A549 (cell line): ENCODE data around the gene PRTN3. TPM values are rescaled to one million over a fixed set of nuclear protein-coding genes. Genes with fewer than 3 reads are reported as not detected.

Source experiments
- ATAC-seq, 2 experiments: fragments of 200-7000 bp in 1 of 2; fragments of >200 bp in 1 of 2; cut with Nextera tagmentation in 1 of 2; cut with Tn5 transposase in 1 of 2; 3 replicates each; pipeline versions ENCODE4 v1.8.0 to v1.9.1; 2018 to 2020; ENCODE audit warnings: mild to moderate bottlenecking in 1 of 2, moderate library complexity in 1 of 2
- CTCF ChIA-PET: fragments of 300-600 bp; sonication (Branson Sonifier 250); formaldehyde crosslinking; extraction: SDS; loops from one replicate; lab custom pipeline; 2021; ENCODE audit warnings: antibody characterized with exemption, inconsistent platforms; lab: Yijun Ruan, JAX
- POLR2A ChIA-PET: fragments of 350-600 bp; formaldehyde crosslinking; extraction: SDS; loops from one replicate; lab custom pipeline; 2021; ENCODE audit warnings: antibody characterized with exemption, inconsistent platforms; lab: Yijun Ruan, JAX
- DNase-seq, 2 experiments: peaks; one replicate each; pipeline versions ENCODE4 v3.0.0 to v3.0.0-alpha.2; 2011 to 2016; ENCODE audit warnings: low read depth in 1 of 2, low spot score in 1 of 2
- FAIRE-seq: peaks from 2 replicates; lab custom pipeline; 2011; peaks lifted over from hg19 to GRCh38; lab: Jason Lieb, UNC
- H3K27ac ChIP-seq, 2 experiments: fragments of >200 bp; sonication (Bioruptor Twin); formaldehyde crosslinking; 3 replicates each; pipeline ENCODE4 v1.5.1; 2016 to 2017
- H3K4me1 ChIP-seq: fragments of >200 bp; sonication (Bioruptor Twin); formaldehyde crosslinking; 3 replicates; pipeline ENCODE4 v1.6.1; 2016
- H3K4me2 ChIP-seq: fragments of >200 bp; sonication (Bioruptor Twin); formaldehyde crosslinking; 3 replicates; pipeline ENCODE4 v1.6.1; 2016
- H3K4me3 ChIP-seq: fragments of >200 bp; sonication (Bioruptor Twin); formaldehyde crosslinking; 3 replicates; pipeline ENCODE4 v1.5.1; 2016
- H3K9me3 ChIP-seq: fragments of >200 bp; sonication (Bioruptor Twin); formaldehyde crosslinking; 3 replicates; pipeline ENCODE4 v1.6.1; 2016
- ATOH8 ChIP-seq: fragments of 250-450 bp; sonication (Bioruptor Pico); IDR thresholded peaks from 2 replicates; pipeline ENCODE4 v1.5.0; 2020; ENCODE audit warnings: low read depth, mild to moderate bottlenecking, moderate library complexity
- BHLHE40 ChIP-seq: IDR thresholded peaks from 2 replicates; pipeline ENCODE4 v1.6.1; 2012; ENCODE audit warnings: low read depth, low read length, inconsistent platforms
- CBX8 ChIP-seq: fragments of 200-600 bp; sonication (generic); IDR thresholded peaks from 2 replicates; pipeline ENCODE4 v1.6.1; 2016
- CHD2 ChIP-seq: fragments of 150-350 bp; IDR thresholded peaks from 2 replicates; pipeline ENCODE4 v1.6.1; 2014; ENCODE audit warnings: low read length; ENCODE audit not compliant: partially characterized antibody
- CHD4 ChIP-seq: fragments of 200-600 bp; sonication (generic); IDR thresholded peaks from 2 replicates; pipeline ENCODE4 v1.6.1; 2016; ENCODE audit warnings: antibody characterized with exemption, mild to moderate bottlenecking, borderline replicate concordance
- EHF ChIP-seq: fragments of 250-450 bp; sonication (Bioruptor Pico); IDR thresholded peaks from 2 replicates; pipeline ENCODE4 v1.5.0; 2020; ENCODE audit warnings: mild to moderate bottlenecking
- EHMT2 ChIP-seq: fragments of 200-600 bp; sonication (generic); IDR thresholded peaks from 2 replicates; pipeline ENCODE4 v1.6.1; 2016; ENCODE audit warnings: antibody characterized with exemption, low read depth, mild to moderate bottlenecking, moderate library complexity
- EP300 ChIP-seq, 2 experiments: fragments of >200 bp; sonication (Bioruptor Twin); formaldehyde crosslinking; IDR thresholded peaks; 2 replicates in 1 of 2; 3 replicates in 1 of 2; pipeline ENCODE4 v1.6.1; 2016 to 2017
- FOXS1 ChIP-seq: fragments of 250-450 bp; sonication (Bioruptor Pico); IDR thresholded peaks from 2 replicates; pipeline ENCODE4 v1.5.0; 2020; ENCODE audit warnings: mild to moderate bottlenecking, moderate library complexity
- HDAC2 ChIP-seq: fragments of 200-600 bp; sonication (generic); IDR thresholded peaks from 2 replicates; pipeline ENCODE4 v1.6.1; 2016
- HES2 ChIP-seq: fragments of >200 bp; sonication (Bioruptor Twin); formaldehyde crosslinking; IDR thresholded peaks from 2 replicates; pipeline ENCODE4 v1.6.1; 2016
- HMGXB4 ChIP-seq: fragments of 250-450 bp; sonication (Bioruptor Pico); IDR thresholded peaks from 2 replicates; pipeline ENCODE4 v1.5.0; 2021; ENCODE audit warnings: mild to moderate bottlenecking, moderate library complexity, borderline replicate concordance
- JUN ChIP-seq, 2 experiments: fragments of >200 bp; sonication (Bioruptor Twin); formaldehyde crosslinking; IDR thresholded peaks; 2 replicates in 1 of 2; 3 replicates in 1 of 2; pipeline ENCODE4 v1.6.1; 2016 to 2017
- MAX ChIP-seq: IDR thresholded peaks from 2 replicates; pipeline ENCODE4 v1.6.1; 2012
- PBX3 ChIP-seq: IDR thresholded peaks from 2 replicates; pipeline ENCODE4 v1.6.1; 2012
- RFX5 ChIP-seq: fragments of 450-650 bp; IDR thresholded peaks from 2 replicates; pipeline ENCODE4 v1.7.1; 2014; ENCODE audit warnings: antibody characterized with exemption, mild to moderate bottlenecking, moderate library complexity
- SREBF2 ChIP-seq: fragments of 450-650 bp; IDR thresholded peaks from 2 replicates; pipeline ENCODE4 v1.6.1; 2014; ENCODE audit warnings: mild to moderate bottlenecking, moderate library complexity
- TP53 ChIP-seq: fragments of 250-450 bp; sonication (Bioruptor Pico); IDR thresholded peaks from 2 replicates; pipeline ENCODE4 v1.5.0; 2021; ENCODE audit warnings: mild to moderate bottlenecking, moderate library complexity
- WGBS: methylation state at CpG from one replicate; pipeline ENCODE4 v1.1.6; 2017; ENCODE audit errors: missing lambda C conversion rate; 5-methylcytosine and 5-hydroxymethylcytosine counted together
- polyA plus RNA-seq, 4 experiments: library from polyadenylated mRNA; depleted of rRNA in 3 of 4; stranded (reverse); fragments of >200 nt; fragmentation: RNase III in 1 of 4; extraction: RNeasy Plus Mini Kit Qiagen cat#74134 plus additional on column Dnase treatment in 1 of 4; gene quantifications; 2 replicates in 3 of 4; 3 replicates in 1 of 4; pipeline ENCODE4 v1.2.3, GENCODE V29; 2011 to 2017

Gene PRTN3
- polyA plus RNA-seq, 2 of the 4 experiments (the other 2 are of a cell fraction): 0.21 to 0.39 TPM

GRCh38 chr19:869245-870177, 28.7 kb downstream of the PRTN3 start (continued):
- TF ChIP-seq ATOH8 (no peak), RFX5 (no peak), EP300 (IDR thresholded peaks at IDR 0.05) (no peak), EHMT2 (no peak), HMGXB4 (CRISPR knock-in tag) (no peak), CHD4 (no peak)

GRCh38 chr19:870314-870713, 29.5 kb downstream of the PRTN3 start:
- H3K4me3 ChIP-seq: no peak overlapping the region
- peak overlapping the region; percentile 81 to 95 for H3K27ac ChIP-seq
- ATAC-seq: no peak
- POLR2A ChIA-PET: no interaction called here
- 92% methylated on average over 8 of the region's 8 CpGs for WGBS
- H3K9me3 ChIP-seq: no peaks in the 10 kb centered on the region
- FAIRE-seq: no peak
- no peak for DNase-seq
- TF ChIP-seq CHD2: no peak
- TF ChIP-seq SREBF2: no peak
- TF ChIP-seq EHF (CRISPR knock-in tag): no peak
- no peak for TF ChIP-seq BHLHE40
- TF ChIP-seq HES2: no peak
- TF ChIP-seq HDAC2: no peak
- TF ChIP-seq TP53 (CRISPR knock-in tag): no peak
- H3K4me1 ChIP-seq: peaks cover 48% of the 10 kb centered on the region
- CTCF ChIA-PET: interaction anchor here (0.7 kb wide), 1 partner anchor 32 kb away, joined by 3 read pairs; no protein-coding TSS in a partner anchor
- H3K4me2 ChIP-seq: peak overlapping the region; percentile 71

GRCh38 chr19:870963-871401, 30.2 kb downstream of the PRTN3 start:
- no peak overlapping the region for H3K4me3 ChIP-seq
- H3K4me1 ChIP-seq: peaks cover 48% of the 10 kb centered on the region
- peak overlapping the region; percentile 81 to 95 for H3K27ac ChIP-seq
- peak overlapping the region; percentile 71 for H3K4me2 ChIP-seq
- POLR2A ChIA-PET: no interaction called here
- 59% methylated on average over 10 of the region's 28 CpGs for WGBS
- no peak for FAIRE-seq
- DNase-seq: peak in 1 of 2 experiments; percentile 60
- ATAC-seq: no peak
- no peaks in the 10 kb centered on the region for H3K9me3 ChIP-seq
- TF ChIP-seq JUN (IDR thresholded peaks at IDR 0.05) (peak in 1 of 2 experiments; percentile 24; a peak in 1 of 5 replicates), SREBF2 (no peak), CBX8 (no peak), PBX3 (no peak), MAX (0 out of 2 replicates have a peak, but pooled peaks have one; percentile 30), FOXS1 (no peak)
- TF ChIP-seq, all 56 proteins: peak for 2
- CTCF ChIA-PET: no interaction called here
